Stimulated activated CD4-positive, alpha-beta T cell treated with anti-CD3 and anti-CD28 coated beads, Interleukin-4, amount 100 ng/mL, for 48 hours (primary cell): ENCODE measurements around the gene AMOTL2.

Source experiments
- DNase-seq, 2 donors: peaks; one replicate each; pipeline ENCODE4 v3.0.0-alpha.2; 2020; ENCODE audit warnings: low read depth in 2 of 2

The AMOTL2 gene

DNA sequence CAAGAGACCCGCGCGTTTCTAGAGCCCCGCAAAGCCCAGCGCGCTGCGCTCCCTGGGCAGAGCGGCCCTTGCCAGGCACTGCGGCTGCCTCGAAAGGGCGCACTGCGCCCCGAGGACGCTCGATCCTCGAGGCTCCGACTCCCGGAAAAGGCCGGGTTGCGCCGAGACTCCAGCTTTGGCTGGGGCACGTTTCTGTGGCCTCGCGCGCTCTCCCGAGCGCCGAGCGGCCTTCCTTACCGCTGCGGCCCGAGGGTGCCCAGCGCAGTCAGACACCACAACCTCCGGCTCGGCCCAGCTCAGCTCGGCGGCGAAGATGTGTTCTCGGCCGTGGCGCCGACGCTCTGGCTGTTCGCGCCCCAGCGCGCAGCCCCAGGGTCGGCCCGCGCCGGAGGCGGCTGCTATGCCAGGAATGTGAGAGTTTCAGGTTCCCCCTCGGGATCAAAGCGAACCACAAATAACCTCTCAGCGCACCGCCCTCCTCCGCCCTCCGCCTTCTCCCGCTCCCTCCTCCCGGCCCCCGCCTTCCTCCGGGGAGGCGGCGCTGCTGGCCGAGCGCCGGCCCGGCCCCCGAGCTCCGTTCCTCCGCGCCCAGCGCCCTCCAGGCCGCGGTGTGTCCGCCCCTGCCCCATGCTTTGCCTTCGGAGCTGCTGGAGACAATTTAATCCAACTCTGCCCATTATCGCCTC is at the start of gene AMOTL2:
AMOTL2 (minus strand) TSS at position 343 of the 686 bp plus-strand sequence. CDS start 3,014 bp downstream, outside the sequence.
- DNase-seq: peak; percentile 15 to 16

DNA sequence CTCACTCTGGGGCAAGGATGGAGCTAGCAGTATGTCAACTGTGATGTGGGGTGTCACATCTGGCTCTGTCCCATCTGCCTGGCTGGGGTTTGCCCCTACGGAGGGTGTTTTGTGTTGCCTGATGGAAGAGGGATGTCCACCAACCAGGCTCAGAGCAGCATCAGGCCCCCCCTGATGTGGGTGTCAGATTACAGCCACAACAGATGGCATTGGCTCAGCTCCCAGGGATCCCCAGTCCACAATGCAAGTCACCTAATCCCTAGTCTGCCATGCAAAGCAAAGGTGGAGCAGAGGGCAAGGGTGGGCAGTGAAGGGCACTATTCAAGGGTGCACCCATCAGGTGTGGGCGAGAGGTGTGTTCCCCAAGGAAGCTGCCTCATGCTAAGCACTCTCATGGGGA is 48.9 kb upstream of the AMOTL2 start:
- no peak for DNase-seq

DNA sequence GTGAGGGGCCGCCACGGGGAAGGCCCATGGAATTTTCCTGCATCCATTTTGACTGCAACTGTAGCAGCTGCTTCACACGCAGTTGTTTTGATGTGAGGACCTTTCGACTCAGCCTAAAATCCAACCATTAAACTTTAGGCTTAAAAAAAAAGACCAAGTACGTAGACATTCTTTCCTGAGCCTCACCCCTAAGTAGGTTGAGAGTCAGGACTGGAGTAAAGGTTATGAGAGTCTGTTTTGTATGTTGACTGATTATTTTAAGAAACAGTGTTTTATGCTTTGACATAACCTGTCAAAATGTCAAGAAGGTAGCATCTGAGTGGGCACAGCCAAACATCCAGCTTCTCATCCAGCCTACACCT is 45.7 kb upstream of the AMOTL2 start:
- DNase-seq: no peak

DNA sequence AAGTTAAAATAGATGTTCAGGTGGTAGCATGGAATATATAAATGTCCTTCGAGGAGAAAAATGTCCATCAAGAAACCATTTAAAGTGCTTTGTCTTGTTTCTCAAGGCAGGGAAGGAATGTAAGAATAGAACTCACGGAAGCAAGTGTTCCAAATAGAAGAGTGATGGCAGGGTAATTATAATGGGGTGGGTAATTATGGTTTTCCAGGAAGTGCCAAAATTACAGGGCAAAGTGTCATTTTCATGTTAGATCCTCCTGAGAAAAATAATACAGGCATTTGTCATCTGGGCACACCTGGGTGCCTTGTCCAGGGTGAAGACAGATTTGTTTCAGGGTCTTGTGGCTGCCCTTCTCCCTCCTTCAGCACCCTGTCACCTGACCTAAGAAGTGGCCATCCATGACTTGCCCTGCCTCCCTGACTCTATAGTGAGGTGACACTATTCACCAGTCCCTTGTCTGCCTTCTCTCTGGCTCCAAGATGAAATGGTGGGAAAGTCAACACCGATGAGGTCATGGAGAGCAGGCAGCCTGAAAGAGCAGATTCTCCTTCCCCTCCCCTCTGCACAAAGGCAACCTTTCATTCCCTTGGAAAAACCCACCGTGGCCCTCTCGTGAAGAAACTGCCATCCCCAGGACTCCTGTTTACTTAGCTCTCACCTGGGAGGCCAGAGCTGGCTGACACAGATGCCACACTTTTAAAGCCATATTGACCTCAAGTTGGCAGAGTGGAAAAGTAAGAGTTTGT is 45.1 kb upstream of the AMOTL2 start:
- DNase-seq: no peak

DNA sequence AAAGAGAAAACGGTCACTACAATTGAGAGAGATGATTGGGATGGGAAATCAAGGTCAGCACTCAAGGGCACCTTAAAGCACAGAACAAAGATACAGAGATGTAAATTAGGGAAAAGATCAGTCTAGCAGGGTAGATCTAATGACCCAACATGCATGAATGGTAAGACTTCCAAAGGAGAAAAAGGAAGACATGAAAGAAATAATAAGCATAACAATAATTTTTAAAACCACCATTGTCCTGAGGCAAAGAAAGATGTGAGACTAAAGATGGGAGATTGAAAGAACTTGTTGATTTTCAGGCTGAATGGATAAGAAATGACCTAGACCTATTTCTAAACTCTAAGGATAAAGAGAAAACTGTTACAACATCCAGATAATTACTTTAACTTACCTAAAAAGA is 34.8 kb upstream of the AMOTL2 start:
- DNase-seq: no peak

DNA sequence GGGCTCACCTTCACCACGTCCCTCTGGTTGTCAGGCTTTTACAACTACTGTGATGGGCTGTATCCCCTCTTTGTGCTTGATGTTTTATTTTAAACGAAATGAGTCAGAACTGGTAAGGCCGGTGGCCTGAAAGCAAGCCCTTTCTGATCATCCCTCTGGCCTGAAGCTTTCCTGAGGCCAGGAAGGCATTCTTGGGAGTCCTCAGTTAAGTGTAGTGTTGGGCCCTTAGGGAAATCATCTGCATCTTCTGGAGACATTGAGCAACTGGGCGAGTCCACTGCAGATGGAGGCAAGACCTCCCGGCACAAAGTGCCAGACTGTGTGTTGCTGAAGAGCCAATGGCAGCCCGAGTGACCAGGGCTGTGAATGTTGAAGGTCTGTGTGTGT is 33.0 kb upstream of the AMOTL2 start:
- no peak for DNase-seq

DNA sequence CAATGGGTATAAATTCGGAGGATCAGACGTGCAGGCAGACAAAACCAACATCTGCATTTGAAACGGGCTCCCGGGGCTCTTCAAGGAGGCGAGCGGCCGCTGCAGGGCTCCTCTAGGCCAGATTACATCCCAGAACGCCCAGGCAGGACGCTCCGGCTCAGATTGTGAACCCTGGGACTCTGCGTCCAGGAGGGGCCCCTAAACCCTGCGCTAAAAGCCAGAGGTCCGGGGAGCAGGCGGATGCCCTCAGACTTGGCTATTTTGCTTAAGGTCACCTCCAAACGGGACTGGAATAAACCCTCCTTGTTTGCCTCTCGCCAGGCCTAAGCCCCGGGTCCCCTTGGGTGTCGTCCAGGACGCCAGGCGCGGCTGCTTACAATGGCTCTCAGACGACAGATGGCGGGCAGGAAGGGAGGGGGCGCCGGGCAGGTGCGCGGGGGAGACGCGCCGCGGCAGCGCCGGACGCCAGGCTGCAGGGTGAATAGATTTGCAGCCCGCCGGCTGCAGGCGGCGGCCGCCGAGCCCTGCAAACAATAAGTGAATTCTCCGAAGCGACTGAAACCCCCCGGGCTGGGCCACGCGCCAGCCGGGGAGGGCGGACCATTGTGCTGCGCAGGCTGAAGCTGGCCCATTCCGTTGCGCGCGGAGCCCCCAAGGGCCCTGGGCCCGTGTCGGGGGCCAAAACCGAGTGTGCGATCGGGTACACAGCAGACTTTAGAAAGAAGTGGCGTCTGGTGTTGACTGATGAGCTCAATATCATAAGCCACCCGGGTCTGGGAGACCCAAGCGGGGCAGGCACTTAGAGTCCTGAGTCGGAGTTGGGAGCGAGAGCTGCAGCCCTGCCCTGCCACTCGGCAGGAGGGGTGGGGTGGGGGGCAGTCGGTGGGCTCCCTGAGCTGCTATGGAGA is 32.3 kb upstream of the AMOTL2 start:
- DNase-seq: no peak

DNA sequence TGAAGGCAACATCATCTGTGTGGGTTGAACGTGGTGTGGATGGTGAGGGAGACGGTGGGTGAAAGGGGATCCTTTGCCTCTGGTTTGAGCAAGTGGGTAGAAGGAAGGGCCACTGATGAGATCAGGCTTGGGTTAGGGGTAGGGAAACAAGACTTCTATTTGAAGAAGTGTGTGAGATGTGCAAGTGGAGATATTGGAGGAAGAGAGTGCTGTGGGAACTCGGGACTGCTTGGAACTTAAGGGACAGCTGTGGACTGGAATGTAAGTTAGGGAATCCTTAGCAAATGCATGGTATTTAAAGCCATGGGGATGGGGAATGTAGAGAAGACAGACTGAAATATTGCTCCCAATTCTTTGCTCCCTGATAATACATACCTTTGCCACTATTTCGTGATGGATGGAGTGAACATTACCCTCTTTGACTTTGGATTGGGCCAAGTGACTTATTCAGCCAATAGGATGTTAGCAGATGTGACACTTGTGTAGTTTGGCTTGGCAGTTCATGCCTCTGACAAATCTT is 30.2 kb upstream of the AMOTL2 start:
- no peak for DNase-seq

DNA sequence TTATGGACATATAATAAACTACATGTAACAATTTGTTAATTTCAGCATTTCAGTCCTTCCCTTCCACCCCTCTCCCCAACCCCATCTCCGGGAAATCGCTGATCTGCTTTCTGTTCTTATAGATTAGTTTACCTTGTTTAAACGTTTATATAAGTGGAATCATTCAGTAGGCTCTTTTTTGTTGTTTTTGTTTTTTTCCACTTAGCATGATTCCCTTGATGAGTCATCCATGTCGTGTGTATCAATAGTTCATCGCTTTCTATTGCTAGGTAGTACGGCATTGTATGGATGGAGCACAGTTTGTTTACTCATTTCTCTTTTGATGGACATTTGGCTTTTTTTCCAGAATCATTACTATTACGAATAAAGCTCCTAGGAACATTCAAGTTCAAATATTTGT is 23.5 kb upstream of the AMOTL2 start:
- DNase-seq: no peak

DNA sequence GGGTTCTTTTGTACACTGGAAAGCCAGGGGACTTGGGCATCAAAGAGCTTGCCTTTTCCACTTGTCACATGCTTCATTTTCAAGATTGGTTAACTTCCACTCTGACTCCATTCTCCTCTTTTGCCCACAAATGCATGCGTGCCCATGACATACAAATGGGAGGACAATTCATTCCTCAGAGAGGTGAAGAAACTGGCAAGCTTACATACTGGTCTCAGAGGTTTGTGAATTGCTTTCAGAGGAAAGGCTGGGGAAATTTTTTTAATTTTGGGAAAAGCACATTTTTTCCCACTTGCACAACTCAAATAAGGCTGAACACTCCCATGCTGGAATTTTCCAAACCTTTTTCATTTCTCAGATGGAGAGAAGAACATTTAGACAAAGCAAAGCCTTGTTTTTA is 20.9 kb upstream of the AMOTL2 start:
- no peak for DNase-seq

DNA sequence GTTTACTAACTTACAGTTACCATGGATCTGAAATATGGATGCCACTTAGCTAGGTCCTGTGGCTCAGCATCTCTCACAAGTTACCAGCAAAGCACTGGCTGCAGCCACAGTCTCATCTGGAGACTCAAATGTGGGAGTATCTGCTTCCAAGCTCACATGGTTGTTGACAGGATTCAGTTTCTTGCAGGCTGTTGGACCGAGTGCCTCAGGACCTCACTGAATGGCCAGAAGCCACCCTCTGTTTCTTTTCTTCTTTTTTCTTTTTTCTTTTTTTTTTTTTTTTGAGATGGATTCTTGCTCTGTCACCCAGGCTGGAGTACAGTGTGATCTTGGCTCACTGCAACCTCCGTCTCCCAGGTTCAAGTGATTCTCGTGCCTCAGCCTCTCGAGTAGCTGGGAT is 20.1 kb upstream of the AMOTL2 start:
- no peak for DNase-seq

DNA sequence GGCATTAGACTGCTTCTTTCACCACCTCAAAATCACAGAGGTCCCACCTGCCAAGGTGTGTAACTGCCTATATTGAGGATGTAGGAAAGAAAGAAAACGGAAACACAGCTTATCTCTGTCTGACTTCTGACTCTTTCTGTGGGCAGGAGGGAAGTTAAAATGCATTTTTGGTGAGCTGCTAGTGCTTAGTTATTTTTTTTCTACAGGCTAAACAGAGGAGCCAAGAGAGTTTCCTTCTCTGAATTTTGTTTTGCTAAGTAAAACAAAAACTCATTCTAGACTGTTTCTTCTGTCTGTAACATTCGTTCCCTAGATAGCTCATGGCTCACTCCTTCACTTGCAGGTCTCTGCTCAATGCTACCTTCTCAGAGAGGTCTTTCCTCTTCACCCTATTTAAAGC is 18.8 kb upstream of the AMOTL2 start:
- DNase-seq: no peak

DNA sequence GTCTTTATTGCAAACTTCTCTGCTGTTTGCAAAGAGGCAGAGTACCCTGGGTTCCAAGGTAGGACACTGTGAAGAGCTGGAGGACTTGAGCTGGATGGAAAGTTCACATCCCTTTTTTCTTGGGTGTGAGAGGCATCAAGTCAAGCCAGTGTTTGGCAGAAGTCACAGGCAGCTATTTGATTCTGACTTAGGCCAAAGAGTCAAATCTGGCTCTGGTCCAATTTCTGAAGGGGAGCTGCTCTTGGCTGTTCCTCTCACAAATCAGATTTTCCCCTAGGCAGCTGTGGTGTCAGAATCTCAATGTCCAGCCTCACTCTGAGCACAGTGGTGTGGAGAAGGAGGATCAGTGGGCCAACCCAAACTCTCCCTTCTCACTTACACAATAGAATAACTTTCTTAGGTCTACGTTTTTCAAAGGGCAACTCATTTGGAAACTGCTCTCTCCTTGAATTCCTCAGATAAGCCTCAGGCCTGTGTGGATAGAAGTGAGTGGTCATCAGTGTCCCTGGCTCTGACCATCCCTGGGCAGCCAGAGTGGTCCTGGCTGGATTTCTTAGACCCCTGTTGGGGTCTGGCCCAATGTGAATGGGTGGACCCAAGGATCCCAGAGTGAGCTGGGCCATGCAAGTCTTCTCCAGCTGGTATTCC is 18.2 kb upstream of the AMOTL2 start:
- no peak for DNase-seq

DNA sequence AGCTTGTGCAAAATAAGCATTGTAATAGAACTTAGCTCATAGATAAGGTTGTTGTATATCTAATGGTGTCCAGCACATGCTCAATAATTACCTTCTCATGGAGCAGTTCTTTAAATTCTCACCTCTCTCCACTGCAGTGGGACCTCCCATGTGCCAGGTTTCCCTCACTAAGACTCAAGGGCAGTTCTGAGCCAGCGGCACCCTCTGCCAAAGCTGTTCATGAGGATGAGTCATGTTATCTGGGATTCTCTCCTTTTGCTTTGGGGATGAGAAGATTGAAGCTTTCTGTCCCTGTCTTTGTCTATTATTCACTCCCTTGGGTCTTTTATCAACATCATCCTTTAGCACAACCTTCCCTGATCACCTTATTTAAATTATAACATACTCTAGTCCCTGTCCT is 15.6 kb upstream of the AMOTL2 start:
- DNase-seq: no peak

DNA sequence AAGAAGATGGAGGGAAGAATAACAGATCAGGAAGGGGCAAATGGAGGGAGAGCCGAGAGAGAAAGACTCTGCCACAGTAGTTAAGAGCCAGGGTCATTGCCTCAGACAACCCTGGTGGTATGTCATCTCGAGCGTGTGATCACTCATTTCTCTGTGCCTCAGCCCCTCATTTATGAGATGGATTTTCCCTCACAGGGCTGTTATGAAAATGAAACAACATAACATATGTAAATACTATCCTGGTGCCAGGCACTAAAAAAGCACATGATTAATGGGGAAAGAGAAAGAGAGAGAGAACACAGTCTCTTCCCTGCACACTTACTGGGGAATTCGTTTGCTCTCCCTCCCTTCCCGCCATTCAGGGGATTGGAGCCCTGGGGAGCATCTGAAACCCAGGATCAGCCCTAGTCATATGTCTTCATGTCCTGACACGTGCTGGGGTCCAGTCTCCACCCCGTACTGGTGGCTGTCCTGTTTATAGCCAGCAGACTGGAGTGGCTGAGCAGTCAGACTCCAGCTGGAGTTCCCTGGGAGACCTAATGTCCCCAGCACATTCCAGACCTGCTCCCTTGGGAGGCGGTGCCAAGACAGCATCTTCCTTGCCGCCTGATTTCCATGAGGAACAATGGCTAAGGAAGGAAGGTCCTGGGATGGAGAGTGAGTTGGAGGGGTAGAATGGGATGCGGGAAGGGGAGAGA is 14.7 kb upstream of the AMOTL2 start:
- no peak for DNase-seq

DNA sequence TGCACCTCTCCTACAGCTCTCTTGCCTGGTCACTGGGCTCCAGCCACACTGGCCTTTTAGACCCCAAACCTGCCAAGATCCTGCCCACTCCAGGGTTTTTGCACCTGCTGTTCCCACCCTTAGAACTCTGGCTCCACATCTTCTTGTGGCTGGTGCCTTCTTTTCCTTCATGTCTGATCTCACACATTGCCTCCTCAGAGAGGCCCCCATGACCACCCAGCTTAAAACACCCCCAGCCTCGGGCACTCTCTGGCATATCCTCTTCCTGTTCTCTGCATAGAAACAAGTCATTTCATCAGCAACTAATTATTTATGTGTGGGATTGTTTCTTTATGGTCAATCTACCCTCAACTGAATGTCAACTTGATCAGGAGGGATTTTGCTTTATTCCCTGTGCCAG is 14.0 kb upstream of the AMOTL2 start:
- no peak for DNase-seq

DNA sequence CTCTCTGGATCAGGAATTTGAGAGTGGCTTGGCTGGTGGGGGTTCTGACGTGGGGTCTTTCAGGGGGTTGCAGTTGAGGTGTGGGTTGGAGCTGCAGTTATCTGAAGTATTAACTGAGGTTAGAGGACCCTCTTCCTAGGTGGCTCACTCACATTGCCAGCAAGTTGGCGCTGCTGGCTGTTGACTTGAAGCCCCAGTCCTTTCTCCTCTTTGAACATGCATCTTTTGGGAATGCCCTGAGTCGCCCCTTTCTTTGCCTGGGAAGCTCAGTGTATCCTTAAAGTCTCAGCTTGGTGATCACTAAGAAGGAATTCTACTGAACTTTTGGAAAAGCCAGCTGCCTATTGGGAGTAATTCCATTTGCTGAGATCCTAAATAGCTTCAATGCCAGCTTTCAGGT is 13.0 kb upstream of the AMOTL2 start:
- DNase-seq: no peak

DNA sequence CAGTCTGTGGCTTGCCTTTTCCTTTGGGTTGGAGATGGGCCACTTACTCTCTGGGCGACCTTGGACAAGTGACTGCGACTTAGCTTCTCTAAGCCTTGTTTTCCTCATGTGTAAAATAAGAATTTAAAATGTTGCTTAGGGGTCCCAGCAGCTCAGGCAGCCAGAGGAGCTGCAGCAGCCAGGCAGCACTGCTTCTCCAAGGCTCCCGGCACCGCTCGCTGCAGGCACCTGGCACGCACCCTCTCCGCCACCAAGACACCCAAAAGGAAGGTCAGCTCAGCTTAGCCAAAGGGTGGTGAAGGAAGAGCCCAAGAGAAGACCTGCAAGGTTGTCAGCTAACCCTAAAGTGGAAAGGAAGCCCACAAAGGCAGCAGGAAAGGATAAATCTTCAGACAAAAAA is 10.7 kb upstream of the AMOTL2 start:
- DNase-seq: no peak

DNA sequence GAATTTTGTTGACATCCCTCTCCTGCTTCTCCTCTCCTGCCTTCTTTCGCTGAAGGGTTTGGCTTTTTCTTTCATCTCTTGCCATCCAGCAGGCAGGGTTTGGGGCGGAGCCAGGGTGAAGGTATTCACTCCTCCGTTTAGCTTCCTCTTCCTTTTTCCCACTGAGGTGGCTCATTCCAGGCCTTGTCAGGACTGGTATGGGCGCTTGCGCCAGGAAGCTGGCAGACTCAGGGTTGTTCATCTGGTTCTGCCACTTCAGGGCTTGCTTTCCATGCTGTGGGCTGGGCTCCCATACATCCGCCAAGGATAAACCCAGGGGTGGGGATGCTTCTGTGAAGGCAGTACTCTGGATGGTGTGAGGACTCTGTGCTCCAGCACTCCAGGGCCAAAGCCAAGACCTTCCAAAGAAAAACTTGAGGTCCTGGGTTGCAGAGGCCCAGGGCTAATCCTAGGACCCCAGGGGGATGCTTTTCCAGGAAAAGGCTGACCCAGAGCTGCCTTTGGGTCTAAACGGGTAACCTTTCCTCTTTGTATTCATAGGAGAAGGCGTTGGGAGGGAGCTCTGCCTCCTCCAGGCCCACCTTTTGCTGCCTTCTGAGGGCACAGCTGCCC is 7.7 kb upstream of the AMOTL2 start:
- no peak for DNase-seq

DNA sequence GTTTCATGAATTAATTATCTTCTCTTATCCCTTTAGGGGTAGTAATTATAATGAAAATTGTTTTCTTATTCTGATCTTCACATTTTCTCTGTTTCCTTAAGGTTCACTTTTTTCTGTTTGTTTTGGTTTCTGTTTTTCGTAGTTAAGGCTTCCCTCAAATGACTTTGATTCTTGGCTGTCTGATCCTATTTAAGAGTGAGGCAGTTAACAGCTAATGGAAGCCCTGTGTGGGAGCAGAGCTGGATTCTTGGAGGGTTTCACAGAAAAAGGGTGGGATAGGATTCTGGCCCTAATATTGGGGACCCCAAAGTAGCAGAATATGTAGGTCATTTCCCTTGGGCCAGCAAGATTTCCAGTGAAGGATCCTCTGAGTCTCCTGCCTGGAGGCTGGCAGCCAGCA is 6.8 kb upstream of the AMOTL2 start:
- DNase-seq: no peak

DNA sequence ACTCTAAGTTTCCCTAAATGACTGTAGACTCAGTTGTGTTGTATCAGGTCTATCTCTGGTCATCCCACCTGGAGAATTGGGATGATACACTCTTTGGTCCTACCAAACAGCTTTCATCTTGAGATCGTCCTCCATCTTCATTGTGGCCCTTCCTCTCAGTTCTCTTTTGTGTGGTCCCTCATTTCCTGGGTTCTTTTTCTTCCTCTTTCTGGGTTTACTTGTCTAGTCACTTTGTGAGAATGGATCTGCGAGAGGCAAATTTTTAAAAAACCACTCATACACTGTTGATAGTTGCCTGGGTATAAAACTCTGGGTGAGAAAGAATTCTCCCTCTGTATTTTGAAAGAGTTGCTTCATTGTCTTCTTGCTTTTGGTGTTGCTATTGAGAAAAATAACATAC is 6.0 kb upstream of the AMOTL2 start:
- no peak for DNase-seq
